SIG-M5 treated with dmso at 0.1 percent for 504 hours (cell line): ENCODE data around the gene SMYD3.

Source experiments
- DNase-seq: peaks from one replicate; lab custom pipeline; 2025; ENCODE audit not compliant: unreplicated experiment; lab: John Stamatoyannopoulos, UW

SMYD3 gene

GRCh38 chr1:245880754-245881403, 626.2 kb downstream of the SMYD3 start:
- DNase-seq, result no peak

GRCh38 chr1:245879091-245879490, 628.0 kb downstream of the SMYD3 start:
- DNase-seq, result no peak

- no peak for DNase-seq
Observed at GRCh38 chr1:245878585-245878984, 628.5 kb downstream of the SMYD3 start.

- no peak for DNase-seq
Observed at GRCh38 chr1:245877976-245878375, 629.1 kb downstream of the SMYD3 start.

- no peak for DNase-seq
Observed at GRCh38 chr1:245876586-245876985, 630.5 kb downstream of the SMYD3 start.

- no peak for DNase-seq
Observed at GRCh38 chr1:245875581-245876261, 631.4 kb downstream of the SMYD3 start.

GRCh38 chr1:245874942-245875580, 632.0 kb downstream of the SMYD3 start:
- DNase-seq, result no peak

- DNase-seq, result no peak
Observed at GRCh38 chr1:245873883-245874671, 633.0 kb downstream of the SMYD3 start.

- DNase-seq, result no peak
Observed at GRCh38 chr1:245873068-245873467, 634.0 kb downstream of the SMYD3 start.

- no peak for DNase-seq
Observed at GRCh38 chr1:245872475-245872874, 634.6 kb downstream of the SMYD3 start.

GRCh38 chr1:245871915-245872314, 635.2 kb downstream of the SMYD3 start:
- no peak for DNase-seq

GRCh38 chr1:245871191-245871590, 635.9 kb downstream of the SMYD3 start:
- no peak for DNase-seq

- no peak for DNase-seq
Observed at GRCh38 chr1:245870698-245871097, 636.4 kb downstream of the SMYD3 start.

- peak; percentile 17 for DNase-seq
Observed at GRCh38 chr1:245869847-245870246, 637.2 kb downstream of the SMYD3 start.

GRCh38 chr1:245867738-245868137, 639.3 kb downstream of the SMYD3 start:
- DNase-seq, result no peak

- DNase-seq, result no peak
Observed at GRCh38 chr1:245864872-245865271, 642.2 kb downstream of the SMYD3 start.

GRCh38 chr1:245863566-245864184, 643.4 kb downstream of the SMYD3 start:
- no peak for DNase-seq

GRCh38 chr1:245862812-245863540, 644.1 kb downstream of the SMYD3 start:
- no peak for DNase-seq

GRCh38 chr1:245860657-245861544, 646.2 kb downstream of the SMYD3 start:
- DNase-seq, result no peak
